ENCODE data around the gene TCF15. TPM values are rescaled to one million over a fixed set of nuclear protein-coding genes. Genes with fewer than 3 reads are reported as not detected.

TCF15 gene
- total and polyA plus RNA-seq, 2 of the 13 experiments (the other 11 are each of a cell fraction or from before 2014, with no cell fraction given) = not detected

DNA sequence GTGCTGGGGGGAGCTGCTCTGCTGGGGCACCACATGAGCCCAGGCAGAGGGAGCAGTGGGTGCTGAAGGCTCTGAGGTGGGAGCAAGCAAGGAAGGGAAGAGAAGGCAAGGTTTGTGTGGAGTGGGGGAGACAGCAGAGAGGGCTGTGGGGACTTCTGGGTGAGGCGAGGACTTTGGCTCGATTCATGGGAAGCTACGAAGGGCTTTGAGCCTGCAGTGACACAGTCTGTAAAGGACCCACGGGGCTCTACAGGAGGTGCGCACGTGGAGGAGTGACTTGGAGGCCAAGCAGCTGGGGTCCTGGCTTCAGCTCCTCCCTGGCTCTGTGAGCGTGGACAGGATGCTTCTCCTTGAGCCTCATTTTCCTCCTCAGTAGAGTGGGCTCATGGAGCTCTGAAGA is 37.4 kb downstream of the TCF15 start:
- TF ChIP-seq ZC3H4 (CRISPR knock-in tag; IDR thresholded peaks at IDR 0.05; ENCODE audit: borderline replicate concordance) (no peak), HMGA1 (CRISPR knock-in tag; conservative IDR thresholded peaks at IDR 0.05) (no peak)
- Histone ChIP-seq H3K27me3 (ENCODE audit: control insufficient read depth in 1 of 2, insufficient read depth in 2 of 2, low read length in 2 of 2) (peaks cover 19 to 63% of the 10 kb centered on the region in 2 experiments), H4K20me1 (ENCODE audit: insufficient read depth, low read length) (no peaks in the 10 kb centered on the region), H2AFZ (ENCODE audit: low read length) (no peak overlapping the region), H3K4me3 (replicated peaks in 1 of 3; ENCODE audit: insufficient read depth in 1 of 3, low read depth in 2 of 3, low read length in 3 of 3) (no peak overlapping the region), H3K27ac (ENCODE audit: extremely low read length, insufficient read depth, low read length) (no peak overlapping the region), H3K4me1 (ENCODE audit: insufficient read depth, low read length) (no peaks in the 10 kb centered on the region), H3K9me3 (ENCODE audit: low read length) (no peaks in the 10 kb centered on the region), H3K36me3 (replicated peaks in 1 of 2; ENCODE audit: control insufficient read depth in 1 of 2, insufficient read depth in 2 of 2, low read length in 2 of 2) (no peaks in the 10 kb centered on the region), H3K79me2 (ENCODE audit: insufficient read depth, low read length) (no peaks in the 10 kb centered on the region), H3K9ac (ENCODE audit: insufficient read depth, low read depth, low read length) (no peak overlapping the region), H3K4me2 (ENCODE audit: low read depth, low read length) (no peak overlapping the region)
- BruUV-seq (replicated peaks) = no TSS peak
- ChIA-PET POLR2A (no interaction called here), CTCF (ENCODE audit: low intra/inter-chr PET ratio, low total read pairs) (no interaction called here)
- ATAC-seq (peak; percentile 36), FAIRE-seq (no peak), DNase-seq (ENCODE audit: low spot score) (no peak)
- intact Hi-C loops (cut with micrococcal nuclease; ENCODE audit: unreplicated experiment) = no loop called here
- 2% methylated on average over 7 of the region's 7 CpGs for WGBS (ENCODE audit: low lambda C conversion rate)
- in situ Hi-C loops (cut with HindIII; ENCODE audit: extremely low pct_ligation_motif_present, low pct_unique_long_range_greater_than_20kb) = no loop called here

DNA sequence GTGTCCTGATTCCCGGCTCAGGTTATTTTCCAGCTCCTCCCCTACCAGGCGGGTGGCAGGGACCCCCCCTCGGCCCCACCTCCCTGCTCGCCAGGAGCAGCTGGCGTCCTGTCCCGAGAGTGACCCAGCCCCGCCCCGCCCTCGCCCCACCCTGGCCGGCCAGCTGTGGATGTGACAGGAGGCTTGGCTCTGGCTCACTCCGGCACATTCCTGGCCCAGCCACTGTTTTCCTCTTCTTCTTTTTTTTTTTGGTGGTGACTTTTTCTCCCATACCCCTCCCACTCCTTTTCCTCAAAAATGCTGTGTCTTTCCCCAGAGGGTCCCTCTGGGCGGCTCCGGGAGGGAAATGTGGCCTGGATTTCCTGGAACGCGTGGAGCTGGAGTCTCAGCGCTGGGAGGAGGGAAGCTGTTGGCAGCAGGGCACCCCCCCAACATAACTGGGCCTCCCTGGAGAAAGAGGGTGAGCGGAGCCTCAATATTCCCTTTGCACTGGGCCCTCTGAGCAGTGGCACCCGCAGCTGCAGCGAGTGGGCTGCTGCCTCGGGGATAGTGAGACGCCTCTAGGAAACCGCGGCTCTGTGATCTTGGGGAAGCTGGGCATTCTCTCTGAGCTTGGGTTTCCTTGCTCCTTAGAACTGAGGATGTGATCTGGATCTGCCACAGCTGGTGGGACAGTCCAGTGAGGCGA is 38.2 kb downstream of the TCF15 start:
- H3K9me3 ChIP-seq (ENCODE audit: low read length) = no peaks in the 10 kb centered on the region
- ATAC-seq (peak; percentile 10; the same call in 2 of the 3 replicates), DNase-seq (ENCODE audit: low spot score) (no peak), FAIRE-seq (no peak)
- ChIA-PET POLR2A (no interaction called here), CTCF (ENCODE audit: low intra/inter-chr PET ratio, low total read pairs) (no interaction called here)
- H2AFZ ChIP-seq (ENCODE audit: low read length) = no peak overlapping the region
- intact Hi-C loops (cut with micrococcal nuclease; ENCODE audit: unreplicated experiment) = no loop called here
- H3K4me2 ChIP-seq (ENCODE audit: low read depth, low read length) = no peak overlapping the region
- 16% methylated on average over 24 of the region's 24 CpGs for WGBS (ENCODE audit: low lambda C conversion rate)
- H3K27me3 ChIP-seq (ENCODE audit: control insufficient read depth in 1 of 2, insufficient read depth in 2 of 2, low read length in 2 of 2) = peaks cover 19 to 71% of the 10 kb centered on the region in 2 experiments
- in situ Hi-C loops (cut with HindIII; ENCODE audit: extremely low pct_ligation_motif_present, low pct_unique_long_range_greater_than_20kb) = no loop called here
- no peaks in the 10 kb centered on the region for H3K79me2 ChIP-seq (ENCODE audit: insufficient read depth, low read length)
- H3K36me3 ChIP-seq (replicated peaks in 1 of 2; ENCODE audit: control insufficient read depth in 1 of 2, insufficient read depth in 2 of 2, low read length in 2 of 2) = no peaks in the 10 kb centered on the region
- no TSS peak for BruUV-seq (replicated peaks)
- H3K4me1 ChIP-seq (ENCODE audit: insufficient read depth, low read length) = no peaks in the 10 kb centered on the region
- H3K27ac ChIP-seq (ENCODE audit: extremely low read length, insufficient read depth, low read length) = no peak overlapping the region
- H4K20me1 ChIP-seq (ENCODE audit: insufficient read depth, low read length) = no peaks in the 10 kb centered on the region
- no peak overlapping the region for H3K4me3 ChIP-seq (replicated peaks in 1 of 3; ENCODE audit: insufficient read depth in 1 of 3, low read depth in 2 of 3, low read length in 3 of 3)
- H3K9ac ChIP-seq (ENCODE audit: insufficient read depth, low read depth, low read length) = no peak overlapping the region
- TF ChIP-seq ASH2L (IDR thresholded peaks at IDR 0.05; ENCODE audit: insufficient read length, low read depth, low read length) (no peak), WIZ (CRISPR knock-in tag; IDR thresholded peaks at IDR 0.05) (0 out of 2 replicates have a peak, but pooled peaks have one; percentile 30), ZNF772 (CRISPR knock-in tag; IDR thresholded peaks at IDR 0.05) (no peak), POLR2G (IDR thresholded peaks at IDR 0.05; ENCODE audit: low read depth, low read length) (no peak), ZNF652 (CRISPR knock-in tag; IDR thresholded peaks at IDR 0.05; ENCODE audit: borderline replicate concordance, low read depth) (no peak), FOXK1 (CRISPR knock-in tag; IDR thresholded peaks at IDR 0.05; ENCODE audit: borderline replicate concordance, low read depth) (no peak), NCOA2 (CRISPR knock-in tag; IDR thresholded peaks at IDR 0.05) (no peak), ZNF3 (CRISPR knock-in tag; IDR thresholded peaks at IDR 0.05) (no peak)
- TF ChIP-seq, protein P1, sequence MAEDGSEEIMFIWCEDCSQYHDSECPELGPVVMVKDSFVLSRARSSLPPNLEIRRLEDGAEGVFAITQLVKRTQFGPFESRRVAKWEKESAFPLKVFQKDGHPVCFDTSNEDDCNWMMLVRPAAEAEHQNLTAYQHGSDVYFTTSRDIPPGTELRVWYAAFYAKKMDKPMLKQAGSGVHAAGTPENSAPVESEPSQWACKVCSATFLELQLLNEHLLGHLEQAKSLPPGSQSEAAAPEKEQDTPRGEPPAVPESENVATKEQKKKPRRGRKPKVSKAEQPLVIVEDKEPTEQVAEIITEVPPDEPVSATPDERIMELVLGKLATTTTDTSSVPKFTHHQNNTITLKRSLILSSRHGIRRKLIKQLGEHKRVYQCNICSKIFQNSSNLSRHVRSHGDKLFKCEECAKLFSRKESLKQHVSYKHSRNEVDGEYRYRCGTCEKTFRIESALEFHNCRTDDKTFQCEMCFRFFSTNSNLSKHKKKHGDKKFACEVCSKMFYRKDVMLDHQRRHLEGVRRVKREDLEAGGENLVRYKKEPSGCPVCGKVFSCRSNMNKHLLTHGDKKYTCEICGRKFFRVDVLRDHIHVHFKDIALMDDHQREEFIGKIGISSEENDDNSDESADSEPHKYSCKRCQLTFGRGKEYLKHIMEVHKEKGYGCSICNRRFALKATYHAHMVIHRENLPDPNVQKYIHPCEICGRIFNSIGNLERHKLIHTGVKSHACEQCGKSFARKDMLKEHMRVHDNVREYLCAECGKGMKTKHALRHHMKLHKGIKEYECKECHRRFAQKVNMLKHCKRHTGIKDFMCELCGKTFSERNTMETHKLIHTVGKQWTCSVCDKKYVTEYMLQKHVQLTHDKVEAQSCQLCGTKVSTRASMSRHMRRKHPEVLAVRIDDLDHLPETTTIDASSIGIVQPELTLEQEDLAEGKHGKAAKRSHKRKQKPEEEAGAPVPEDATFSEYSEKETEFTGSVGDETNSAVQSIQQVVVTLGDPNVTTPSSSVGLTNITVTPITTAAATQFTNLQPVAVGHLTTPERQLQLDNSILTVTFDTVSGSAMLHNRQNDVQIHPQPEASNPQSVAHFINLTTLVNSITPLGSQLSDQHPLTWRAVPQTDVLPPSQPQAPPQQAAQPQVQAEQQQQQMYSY (CRISPR knock-in tag; IDR thresholded peaks at IDR 0.05) = peak; percentile 83
- TF ChIP-seq, protein P2, sequence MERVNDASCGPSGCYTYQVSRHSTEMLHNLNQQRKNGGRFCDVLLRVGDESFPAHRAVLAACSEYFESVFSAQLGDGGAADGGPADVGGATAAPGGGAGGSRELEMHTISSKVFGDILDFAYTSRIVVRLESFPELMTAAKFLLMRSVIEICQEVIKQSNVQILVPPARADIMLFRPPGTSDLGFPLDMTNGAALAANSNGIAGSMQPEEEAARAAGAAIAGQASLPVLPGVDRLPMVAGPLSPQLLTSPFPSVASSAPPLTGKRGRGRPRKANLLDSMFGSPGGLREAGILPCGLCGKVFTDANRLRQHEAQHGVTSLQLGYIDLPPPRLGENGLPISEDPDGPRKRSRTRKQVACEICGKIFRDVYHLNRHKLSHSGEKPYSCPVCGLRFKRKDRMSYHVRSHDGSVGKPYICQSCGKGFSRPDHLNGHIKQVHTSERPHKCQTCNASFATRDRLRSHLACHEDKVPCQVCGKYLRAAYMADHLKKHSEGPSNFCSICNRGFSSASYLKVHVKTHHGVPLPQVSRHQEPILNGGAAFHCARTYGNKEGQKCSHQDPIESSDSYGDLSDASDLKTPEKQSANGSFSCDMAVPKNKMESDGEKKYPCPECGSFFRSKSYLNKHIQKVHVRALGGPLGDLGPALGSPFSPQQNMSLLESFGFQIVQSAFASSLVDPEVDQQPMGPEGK (CRISPR knock-in tag; IDR thresholded peaks at IDR 0.05) = peak; percentile 66

Data from HepG2 (cell line).